Measurements from ENCODE around the gene HERC4.

HERC4 gene

GRCh38 chr10:67959839-67960476 is 115.1 kb downstream of the HERC4 start:
- DNase-seq (ENCODE audit: low read depth in 3 of 3): no peak

DNA sequence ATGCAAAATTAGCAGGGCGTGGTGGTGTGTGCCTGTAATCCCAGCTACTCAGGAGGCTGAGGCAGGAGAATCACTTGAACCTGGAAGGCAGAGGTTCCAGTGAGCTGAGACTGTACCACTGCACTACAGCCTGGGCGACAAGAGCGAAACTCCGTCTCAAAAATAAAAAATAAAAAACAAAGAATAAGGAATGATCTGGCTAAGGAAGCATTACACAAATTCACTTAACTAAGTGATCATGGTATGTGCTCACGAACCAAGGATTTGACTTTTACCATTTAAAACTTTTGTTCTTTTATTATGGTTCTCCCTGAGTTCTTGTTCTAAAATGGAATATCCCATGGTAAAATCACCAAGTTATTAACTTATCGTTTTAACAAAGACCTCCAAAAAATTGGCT is 119.5 kb downstream of the HERC4 start:
- no peak for DNase-seq (ENCODE audit: low read depth in 3 of 3)

GRCh38 chr10:67943917-67944316 is 131.2 kb downstream of the HERC4 start:
- DNase-seq (ENCODE audit: low read depth in 3 of 3): no peak

GRCh38 chr10:67936416-67936815 is 138.7 kb downstream of the HERC4 start:
- no peak for DNase-seq (ENCODE audit: low read depth in 3 of 3)

DNA sequence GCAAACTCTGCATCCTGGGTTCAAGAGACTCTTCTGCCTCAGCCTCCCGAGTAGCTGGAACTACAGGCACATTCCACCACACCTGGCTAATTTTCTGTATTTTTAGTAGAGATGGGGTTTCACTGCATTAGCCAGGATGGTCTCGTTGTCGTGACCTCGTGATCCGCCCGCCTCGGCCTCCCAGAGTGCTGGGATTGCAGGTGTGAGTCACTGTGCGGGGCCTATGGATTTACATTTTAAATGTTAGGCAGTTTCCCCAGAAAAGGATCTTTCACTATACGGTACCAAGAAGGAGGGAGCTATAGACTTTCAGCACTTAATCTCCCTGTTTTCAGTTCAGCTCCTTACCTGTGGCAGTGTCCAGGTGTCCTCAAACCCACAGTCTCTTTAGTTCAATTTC is 139.9 kb downstream of the HERC4 start:
- DNase-seq (ENCODE audit: low read depth in 3 of 3): no peak

GRCh38 chr10:67934336-67934735 is 140.7 kb downstream of the HERC4 start:
- DNase-seq (ENCODE audit: low read depth in 3 of 3): no peak

- DNase-seq (ENCODE audit: low read depth in 3 of 3): no peak
Observed at GRCh38 chr10:67933199-67933598, 141.9 kb downstream of the HERC4 start.

GRCh38 chr10:67926951-67927350 is 148.1 kb downstream of the HERC4 start:
- DNase-seq (ENCODE audit: low read depth in 3 of 3): no peak

- no peak for DNase-seq (ENCODE audit: low read depth in 3 of 3)
Observed at GRCh38 chr10:67925449-67926005, 149.6 kb downstream of the HERC4 start.

GRCh38 chr10:67924136-67924535 is 150.9 kb downstream of the HERC4 start:
- no peak for DNase-seq (ENCODE audit: low read depth in 3 of 3)

- DNase-seq (ENCODE audit: low read depth in 3 of 3): no peak
Observed at GRCh38 chr10:67923551-67923950, 151.5 kb downstream of the HERC4 start.

DNA sequence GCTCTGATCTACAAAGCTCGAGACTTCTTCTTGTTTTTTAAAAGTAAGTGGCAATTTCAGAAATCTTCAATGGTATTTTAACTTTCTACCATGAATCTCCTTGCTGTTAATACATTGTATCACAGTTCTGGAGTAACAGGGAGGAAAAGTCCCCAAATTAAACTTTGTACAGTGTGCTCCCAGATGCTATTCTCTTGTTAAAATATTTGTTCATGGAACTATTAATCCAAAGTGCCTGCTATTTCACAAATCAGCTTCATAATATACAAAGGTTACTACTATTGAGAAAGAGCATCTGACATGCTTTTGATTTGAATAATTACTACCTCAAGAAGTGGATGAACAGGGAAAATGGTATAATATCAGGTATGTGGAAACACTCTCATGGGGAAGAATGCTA is 154.0 kb downstream of the HERC4 start:
- DNase-seq (ENCODE audit: low read depth in 3 of 3): no peak

- DNase-seq (ENCODE audit: low read depth in 3 of 3): no peak
Observed at GRCh38 chr10:67917679-67918078, 157.4 kb downstream of the HERC4 start.

- no peak for DNase-seq (ENCODE audit: low read depth in 3 of 3)
Observed at GRCh38 chr10:67917169-67917568, 157.9 kb downstream of the HERC4 start.

- DNase-seq (ENCODE audit: low read depth in 3 of 3): no peak
Observed at GRCh38 chr10:67914777-67915340, 160.2 kb downstream of the HERC4 start.

DNA sequence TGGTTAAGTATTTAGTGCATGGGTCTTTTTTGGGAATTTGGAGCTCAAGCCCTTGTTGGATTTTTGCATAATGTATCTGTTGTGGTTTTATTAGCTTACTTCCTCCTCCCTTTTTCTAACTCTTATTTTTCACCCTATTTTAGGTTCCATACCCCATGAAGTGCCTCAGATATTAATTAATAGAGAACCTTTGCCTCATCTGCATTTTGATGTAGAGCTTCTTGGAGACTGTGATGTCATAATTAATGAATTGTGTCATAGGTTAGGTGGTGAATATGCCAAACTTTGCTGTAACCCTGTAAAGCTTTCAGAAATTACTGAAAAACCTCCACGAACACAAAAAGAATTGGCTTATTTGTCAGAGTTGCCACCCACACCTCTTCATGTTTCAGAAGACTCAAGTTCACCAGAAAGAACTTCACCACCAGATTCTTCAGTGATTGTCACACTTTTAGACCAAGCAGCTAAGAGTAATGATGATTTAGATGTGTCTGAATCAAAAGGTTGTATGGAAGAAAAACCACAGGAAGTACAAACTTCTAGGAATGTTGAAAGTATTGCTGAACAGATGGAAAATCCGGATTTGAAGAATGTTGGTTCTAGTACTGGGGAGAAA is 162.6 kb downstream of the HERC4 start:
- DNase-seq (ENCODE audit: low read depth in 3 of 3): no peak

GRCh38 chr10:67903581-67903980 is 171.5 kb downstream of the HERC4 start:
- DNase-seq (ENCODE audit: low read depth in 3 of 3): no peak

- no peak for DNase-seq (ENCODE audit: low read depth in 3 of 3)
Observed at GRCh38 chr10:67893637-67894036, 181.4 kb downstream of the HERC4 start.

DNA sequence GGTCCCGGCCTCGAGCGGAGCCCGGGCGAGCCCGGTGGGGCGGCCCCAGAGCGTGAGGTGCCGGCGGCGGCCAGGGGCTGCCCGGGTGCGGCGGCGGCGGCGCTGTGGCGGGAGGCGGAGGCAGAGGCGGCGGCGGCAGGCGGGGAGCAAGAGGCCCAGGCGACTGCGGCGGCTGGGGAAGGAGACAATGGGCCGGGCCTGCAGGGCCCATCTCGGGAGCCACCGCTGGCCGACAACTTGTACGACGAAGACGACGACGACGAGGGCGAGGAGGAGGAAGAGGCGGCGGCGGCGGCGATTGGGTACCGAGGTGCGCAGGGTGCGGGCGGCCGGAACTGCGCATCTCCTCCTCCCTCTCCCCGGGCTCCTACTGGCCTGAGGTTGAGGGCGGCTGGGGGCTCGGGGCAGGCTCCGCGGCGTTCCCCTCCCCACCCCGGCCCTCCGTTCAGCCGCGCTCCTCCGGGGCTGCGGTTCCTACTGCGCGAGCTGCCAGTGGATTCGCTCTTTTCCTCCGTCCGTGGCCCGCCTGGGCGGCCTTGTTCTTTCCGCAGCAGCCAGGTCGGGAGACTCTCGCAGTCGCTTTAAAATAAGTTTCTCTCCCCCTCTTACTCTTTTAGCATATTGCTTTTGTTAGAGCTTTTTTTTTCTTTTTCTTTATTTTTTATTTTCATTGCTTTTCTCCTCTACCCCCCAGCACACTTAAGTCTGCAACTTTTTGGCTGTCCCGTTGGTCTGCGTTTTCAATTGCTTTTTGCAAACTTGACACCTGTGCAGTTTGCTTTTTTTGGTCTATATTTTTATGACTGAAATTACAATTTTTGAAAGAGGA is 190.0 kb downstream of the HERC4 start:
- DNase-seq (ENCODE audit: low read depth in 3 of 3): peak; percentile 47 to 57 (median 53)

DNA sequence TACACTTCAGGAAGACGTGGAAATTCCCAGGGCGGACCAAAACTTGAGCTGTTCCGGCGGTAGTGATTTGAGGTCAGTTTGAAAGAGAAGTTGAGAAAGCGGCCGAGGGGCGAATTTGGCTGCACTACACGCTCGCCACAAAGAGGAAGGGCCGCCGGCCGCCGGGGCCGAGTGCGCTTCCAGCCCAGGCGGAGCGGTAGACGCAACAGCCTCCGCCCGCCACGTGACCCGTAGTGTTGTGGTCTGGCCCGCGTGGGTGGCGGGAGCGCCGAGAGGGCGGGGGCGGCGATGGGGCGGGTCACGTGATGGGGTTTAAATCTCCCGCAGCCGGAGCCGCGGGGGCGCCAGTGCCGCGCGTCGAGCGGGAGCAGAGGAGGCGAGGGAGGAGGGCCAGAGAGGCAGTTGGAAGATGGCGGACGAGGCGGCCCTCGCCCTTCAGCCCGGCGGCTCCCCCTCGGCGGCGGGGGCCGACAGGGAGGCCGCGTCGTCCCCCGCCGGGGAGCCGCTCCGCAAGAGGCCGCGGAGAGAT is 190.7 kb downstream of the HERC4 start, which contains the start of gene SIRT1:
TSS of gene SIRT1 (plus strand) at position 344 of the 529 bp plus-strand sequence. CDS start at position 410, 66 bp downstream.
- DNase-seq (ENCODE audit: low read depth in 3 of 3): peak; percentile 86 to 94 (median 94)

GRCh38 chr10:67883710-67884312 is 191.3 kb downstream of the HERC4 start:
- DNase-seq (ENCODE audit: low read depth in 3 of 3): no peak

All from stimulated activated CD4-positive, alpha-beta T cell treated with anti-CD3 and anti-CD28 coated beads, TNF-alpha, amount 100 ng/mL, for 4 hours (primary cell).